ES-I3 (cell line): Measurements from ENCODE around the gene CENPP.
"Not testable (repeated sequence)": the region's sequence is repeated elsewhere in the genome, so short reads cannot be mapped to it uniquely, and the experiment has no call there.

Experiments used
- H3K36me3 ChIP-seq: 2 replicates; pipeline ENCODE4 v1.6.1; 2013; ENCODE audit warnings: mild to moderate bottlenecking, low read length, control low read depth, moderate library complexity; ENCODE audit not compliant: insufficient read depth
- H3K4me1 ChIP-seq: 2 replicates; pipeline ENCODE4 v1.6.1; 2013; ENCODE audit warnings: mild to moderate bottlenecking, control low read depth, low read length; ENCODE audit not compliant: insufficient read depth
- H3K9ac ChIP-seq: 2 replicates; pipeline ENCODE4 v1.6.1; 2013; ENCODE audit warnings: low read depth, mild to moderate bottlenecking, low read length, moderate library complexity
- H3K9me3 ChIP-seq: 2 replicates; pipeline ENCODE4 v1.6.1; 2013; ENCODE audit warnings: mild to moderate bottlenecking, low read length, moderate library complexity; ENCODE audit not compliant: control insufficient read depth, insufficient read depth

CENPP gene

GRCh38 chr9:92405818-92406217 is 80.1 kb downstream of the CENPP start:
- no peaks in the 10 kb centered on the region for H3K4me1 ChIP-seq
- no peaks in the 10 kb centered on the region for H3K36me3 ChIP-seq
- H3K9me3 ChIP-seq: no peaks in the 10 kb centered on the region
- no peak overlapping the region for H3K9ac ChIP-seq

- no peaks in the 10 kb centered on the region for H3K36me3 ChIP-seq
- no peaks in the 10 kb centered on the region for H3K4me1 ChIP-seq
- H3K9ac ChIP-seq: no peak overlapping the region
- no peaks in the 10 kb centered on the region for H3K9me3 ChIP-seq
Measured at GRCh38 chr9:92406477-92406876, 80.7 kb downstream of the CENPP start.

GRCh38 chr9:92407818-92408217 is 82.1 kb downstream of the CENPP start:
- Histone ChIP-seq H3K9ac (no peak overlapping the region), H3K4me1 (no peaks in the 10 kb centered on the region), H3K36me3 (no peaks in the 10 kb centered on the region), H3K9me3 (no peaks in the 10 kb centered on the region)

DNA sequence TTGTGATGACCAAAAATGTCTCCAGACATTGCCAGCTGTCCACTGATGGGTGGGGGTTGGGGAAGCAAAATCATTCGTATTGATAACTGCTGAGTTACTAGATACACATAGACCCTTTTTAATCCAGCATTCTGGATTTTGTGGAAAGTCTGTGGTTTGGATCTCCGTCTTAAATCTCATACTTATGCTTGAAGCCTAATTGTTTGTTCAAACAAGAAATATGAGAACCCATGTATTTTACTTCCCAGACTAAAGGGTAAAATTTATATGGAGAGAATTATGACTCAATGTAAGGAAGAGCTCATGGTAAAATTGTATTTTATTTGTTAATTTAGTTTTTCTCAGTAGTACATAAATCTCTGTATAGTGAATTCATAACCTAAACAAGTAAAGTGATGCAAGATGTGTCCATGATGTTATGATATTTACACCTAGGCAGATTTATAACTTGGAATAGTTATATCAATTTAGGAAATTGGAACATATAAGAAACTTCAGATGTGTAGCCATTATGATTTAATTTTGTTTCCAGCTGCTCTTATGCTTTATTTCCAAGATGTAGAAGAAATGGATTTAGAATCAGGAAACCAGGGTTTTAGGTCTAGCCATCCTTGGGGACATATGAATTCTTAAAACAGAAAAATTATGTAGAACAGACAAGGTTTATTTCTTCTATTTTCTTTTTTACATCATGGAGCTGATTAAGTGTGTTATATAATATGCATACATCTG is 83.2 kb downstream of the CENPP start:
- no peaks in the 10 kb centered on the region for H3K36me3 ChIP-seq
- H3K4me1 ChIP-seq: no peaks in the 10 kb centered on the region
- H3K9ac ChIP-seq: no peak overlapping the region
- H3K9me3 ChIP-seq: no peaks in the 10 kb centered on the region

DNA sequence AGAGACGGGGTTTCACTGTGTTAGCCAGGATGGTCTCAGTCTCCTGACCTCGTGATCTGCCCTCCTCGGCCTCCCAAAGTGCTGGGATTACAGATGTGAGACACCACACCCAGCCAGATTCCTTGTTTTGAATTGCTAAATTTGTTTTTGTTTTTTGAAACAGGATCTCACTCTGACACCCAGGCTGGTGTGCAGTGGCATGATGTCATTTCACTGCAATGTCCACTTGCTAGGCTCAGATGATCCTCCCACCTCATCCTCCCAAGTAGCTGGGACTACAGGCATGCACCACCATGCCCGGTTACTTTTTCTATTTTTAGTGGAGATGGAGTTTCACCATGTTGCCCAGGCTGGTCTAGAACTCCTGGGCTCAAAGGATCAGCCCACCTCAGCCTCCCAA is 85.4 kb downstream of the CENPP start:
- H3K9me3 ChIP-seq, H3K4me1 ChIP-seq, H3K9ac ChIP-seq, H3K36me3 ChIP-seq: not testable (repeated sequence)

DNA sequence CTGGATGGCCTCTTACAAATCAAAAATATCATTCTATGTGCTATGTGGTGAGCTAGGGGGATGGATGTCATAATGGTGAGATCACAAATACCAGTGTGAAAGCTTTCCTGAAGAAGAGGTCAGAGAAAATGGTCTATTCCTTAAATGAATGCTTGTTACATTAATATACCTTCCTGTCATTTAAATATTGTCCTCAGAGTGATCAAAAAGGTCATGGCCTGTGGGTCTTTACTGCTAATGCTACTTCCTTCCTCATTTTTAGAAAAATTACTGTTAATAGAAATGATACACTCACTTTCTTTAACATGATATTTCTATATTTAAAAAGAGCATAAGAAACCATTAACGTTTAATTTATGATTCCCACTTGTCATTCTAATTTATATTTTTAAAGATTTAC is 88.8 kb downstream of the CENPP start:
- H3K9me3 ChIP-seq: no peaks in the 10 kb centered on the region
- no peaks in the 10 kb centered on the region for H3K36me3 ChIP-seq
- H3K4me1 ChIP-seq: no peaks in the 10 kb centered on the region; the same call in 1 of the 2 replicates
- H3K9ac ChIP-seq: no peak overlapping the region

DNA sequence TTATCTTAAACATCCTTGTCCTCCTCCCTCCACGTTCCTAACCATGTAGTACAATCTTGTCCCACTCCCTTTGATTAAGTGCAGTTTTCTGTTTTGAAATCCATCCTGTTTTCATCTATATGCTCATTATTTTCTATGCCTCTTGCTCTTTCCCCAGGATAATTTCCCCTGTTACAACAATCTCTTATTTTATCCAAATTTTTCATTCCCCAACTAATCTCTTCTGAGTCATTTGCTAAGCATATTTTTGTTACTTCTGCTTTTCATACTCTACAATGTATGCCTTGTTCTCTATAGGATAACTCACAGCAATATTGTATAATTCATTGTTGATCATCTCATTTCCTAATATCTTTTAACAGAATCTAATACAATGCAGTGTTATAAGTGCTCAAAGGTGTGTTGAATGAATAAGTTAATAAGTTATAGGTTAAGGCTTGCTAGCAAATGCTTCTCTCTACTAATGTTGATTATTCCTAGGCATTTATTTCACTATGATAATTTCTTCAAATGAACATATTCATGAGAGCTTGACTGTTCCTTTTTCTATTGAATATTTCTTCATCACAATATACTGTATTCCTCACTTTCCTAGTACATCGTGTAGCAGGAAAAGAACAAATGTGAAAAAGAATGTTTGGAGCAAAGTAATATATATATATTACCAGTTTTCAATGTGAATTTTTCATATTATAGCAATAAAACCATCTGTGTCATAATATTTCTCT is 97.0 kb downstream of the CENPP start:
- Histone ChIP-seq H3K36me3 (no peaks in the 10 kb centered on the region), H3K4me1 (peaks cover 6% of the 10 kb centered on the region; the same call in 1 of the 2 replicates), H3K9me3 (no peaks in the 10 kb centered on the region), H3K9ac (no peak overlapping the region)

- Histone ChIP-seq H3K9ac (no peak overlapping the region), H3K9me3 (no peaks in the 10 kb centered on the region), H3K4me1 (peaks cover 6% of the 10 kb centered on the region; the same call in 1 of the 2 replicates), H3K36me3 (no peaks in the 10 kb centered on the region)
Measured at GRCh38 chr9:92423612-92424011, 97.9 kb downstream of the CENPP start.

DNA sequence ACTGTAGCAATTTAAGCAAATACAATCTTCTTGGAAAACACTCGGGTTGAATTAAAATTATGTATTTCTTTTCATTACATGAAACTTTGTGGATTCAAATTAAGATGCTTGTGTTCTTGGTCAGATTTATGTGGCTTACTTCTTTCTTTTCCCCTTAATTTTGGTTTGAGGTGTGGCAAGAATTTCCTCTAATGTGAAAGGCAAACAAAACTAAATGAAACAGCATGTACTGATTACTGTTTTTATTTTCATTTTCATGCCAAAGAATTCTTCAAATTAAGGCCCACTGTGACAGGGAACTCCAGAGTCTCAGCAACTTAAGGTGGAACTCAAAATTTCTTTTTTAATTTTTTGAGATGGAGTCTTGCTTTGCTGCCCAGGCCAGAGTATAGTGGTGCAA is 98.6 kb downstream of the CENPP start, which contains the start of gene OMD:
OMD (minus strand) TSS at position 132 of the 400 bp plus-strand sequence. CDS start 6,913 bp downstream, outside the sequence.
- Histone ChIP-seq H3K36me3 (no peaks in the 10 kb centered on the region), H3K9me3 (no peaks in the 10 kb centered on the region), H3K9ac (no peak within 1 kb of the TSS), H3K4me1 (peaks cover 6% of the 10 kb centered on the region; the same call in 1 of the 2 replicates)

GRCh38 chr9:92425474-92425873 is 99.7 kb downstream of the CENPP start:
- Histone ChIP-seq H3K9ac (no peak overlapping the region), H3K9me3 (no peaks in the 10 kb centered on the region), H3K36me3 (no peaks in the 10 kb centered on the region)

DNA sequence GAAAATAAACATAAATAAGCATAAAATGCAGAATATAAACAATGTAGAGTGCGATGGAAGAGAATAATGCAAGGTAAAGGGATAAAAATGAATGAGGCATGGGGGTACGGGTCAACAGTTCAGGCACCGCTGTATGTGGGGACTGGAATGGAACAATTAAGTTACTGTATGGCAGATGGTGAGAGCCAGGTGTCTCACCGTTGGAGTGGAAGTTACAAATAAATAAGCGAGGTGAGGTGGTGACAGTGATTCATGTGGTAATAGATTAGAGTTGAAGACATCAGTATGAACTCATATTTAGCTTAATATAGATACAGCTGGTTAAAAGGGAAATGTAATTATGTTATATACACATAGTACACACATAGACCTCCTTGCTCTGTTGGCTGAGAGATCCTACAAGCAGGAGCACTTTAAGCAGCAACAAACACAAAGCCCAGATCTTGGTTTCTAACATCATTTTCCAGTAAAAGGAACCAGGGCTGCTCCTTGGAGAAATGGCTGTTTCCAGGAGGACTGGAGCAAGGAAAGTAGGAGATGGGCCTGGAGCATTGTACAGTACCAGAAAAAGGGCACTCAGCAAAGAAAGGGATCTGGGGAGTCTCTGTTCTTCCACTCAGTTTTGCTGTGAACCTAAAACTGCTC is 100.9 kb downstream of the CENPP start:
- no peaks in the 10 kb centered on the region for H3K4me1 ChIP-seq
- no peaks in the 10 kb centered on the region for H3K36me3 ChIP-seq
- H3K9me3 ChIP-seq: no peaks in the 10 kb centered on the region
- H3K9ac ChIP-seq: no peak overlapping the region

More at GRCh38 chr9:92425474-92425873, 99.7 kb downstream of the CENPP start:
- peaks cover 6% of the 10 kb centered on the region; the same call in 1 of the 2 replicates for H3K4me1 ChIP-seq

DNA sequence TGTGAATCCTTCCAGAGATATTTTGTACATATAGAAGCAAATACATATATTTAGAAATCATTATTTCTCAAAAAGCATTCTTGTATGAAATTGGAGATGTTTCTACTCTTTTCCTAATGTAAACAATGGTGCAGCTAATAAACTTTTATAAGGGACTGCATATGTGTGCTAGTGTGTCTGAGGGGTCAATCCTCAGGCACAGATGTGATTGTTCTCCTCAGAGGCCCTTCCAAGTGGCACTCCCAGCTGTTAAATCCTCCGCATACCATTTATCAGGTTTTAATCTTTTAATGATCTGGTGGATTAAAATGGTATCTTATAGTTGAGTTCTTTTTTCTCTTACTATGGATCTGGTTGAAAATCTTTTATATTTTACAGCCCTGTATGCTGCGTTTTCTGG is 104.1 kb downstream of the CENPP start:
- Histone ChIP-seq H3K4me1 (no peaks in the 10 kb centered on the region), H3K9ac (no peak overlapping the region), H3K36me3 (no peaks in the 10 kb centered on the region), H3K9me3 (no peaks in the 10 kb centered on the region)

- Histone ChIP-seq H3K9ac (no peak overlapping the region), H3K9me3 (no peaks in the 10 kb centered on the region), H3K36me3 (no peaks in the 10 kb centered on the region), H3K4me1 (no peaks in the 10 kb centered on the region)
Measured at GRCh38 chr9:92432350-92432749, 106.6 kb downstream of the CENPP start.

GRCh38 chr9:92432972-92433548 is 107.3 kb downstream of the CENPP start:
- Histone ChIP-seq H3K9me3 (no peaks in the 10 kb centered on the region), H3K4me1 (no peaks in the 10 kb centered on the region), H3K36me3 (no peaks in the 10 kb centered on the region), H3K9ac (no peak overlapping the region)
